HFFc6 (cell line): ENCODE measurements around the gene FOXK2. TPM values are rescaled to one million over a fixed set of nuclear protein-coding genes. Genes with fewer than 3 reads are reported as not detected.

Source experiments
- DNase-seq: peaks from one replicate; pipeline ENCODE4 v3.0.0-alpha.2; 2018
- H3K27ac Mint-ChIP-seq: 2 replicates; pipeline ENCODE4 v1.8.0; 2020; ENCODE audit warnings: mild to moderate bottlenecking, mixed read lengths
- H3K27me3 Mint-ChIP-seq: 2 replicates; pipeline ENCODE4 v1.8.0; 2021; ENCODE audit warnings: mild to moderate bottlenecking, moderate library complexity, mixed read lengths; ENCODE audit not compliant: insufficient read depth
- H3K36me3 Mint-ChIP-seq: 2 replicates; pipeline ENCODE4 v1.8.0; 2021; ENCODE audit warnings: low read depth, mixed read lengths
- H3K4me1 Mint-ChIP-seq: 2 replicates; pipeline ENCODE4 v1.8.0; 2020; ENCODE audit warnings: low read depth, mixed read lengths
- H3K4me3 Mint-ChIP-seq: 2 replicates; pipeline ENCODE4 v1.8.0; 2020; ENCODE audit warnings: mild to moderate bottlenecking, moderate library complexity, mixed read lengths
- H3K9me3 Mint-ChIP-seq: 2 replicates; pipeline ENCODE4 v1.8.0; 2020; ENCODE audit warnings: mild to moderate bottlenecking, mixed read lengths
- CTCF ChIP-seq: fragments of 200-600 bp; sonication (generic); IDR thresholded peaks from 2 replicates; pipeline ENCODE4 v1.5.0; 2021; ENCODE audit warnings: antibody characterized with exemption, mild to moderate bottlenecking
- total RNA-seq, 6 experiments: library from RNA; stranded (reverse); fragmentation: NEBNext Ultra II Directional; extraction: Animal tissue kit (Norgen Biotek cat#: 25700); gene quantifications; 2 replicates in 1 of 6; 3 replicates in 5 of 6; pipeline ENCODE4 v1.2.3, GENCODE V29; 2021

FOXK2 gene
- total RNA-seq, 6 experiments from 2014 or later: 38.6 to 46.3 (median 41.1) TPM

GRCh38 chr17:82519971-82520903, 705 bp downstream of the FOXK2 start:
- no peak for DNase-seq
- Mint-ChIP-seq H3K27ac (peak overlapping the region; percentile 75), H3K4me1 (peaks cover 19% of the 10 kb centered on the region), H3K36me3 (peaks cover 13% of the 10 kb centered on the region; the same call in 1 of the 2 replicates), H3K9me3 (no peaks in the 10 kb centered on the region), H3K27me3 (no peaks in the 10 kb centered on the region), H3K4me3 (peak overlapping the region; percentile 93)
- no peak for TF ChIP-seq CTCF

DNA sequence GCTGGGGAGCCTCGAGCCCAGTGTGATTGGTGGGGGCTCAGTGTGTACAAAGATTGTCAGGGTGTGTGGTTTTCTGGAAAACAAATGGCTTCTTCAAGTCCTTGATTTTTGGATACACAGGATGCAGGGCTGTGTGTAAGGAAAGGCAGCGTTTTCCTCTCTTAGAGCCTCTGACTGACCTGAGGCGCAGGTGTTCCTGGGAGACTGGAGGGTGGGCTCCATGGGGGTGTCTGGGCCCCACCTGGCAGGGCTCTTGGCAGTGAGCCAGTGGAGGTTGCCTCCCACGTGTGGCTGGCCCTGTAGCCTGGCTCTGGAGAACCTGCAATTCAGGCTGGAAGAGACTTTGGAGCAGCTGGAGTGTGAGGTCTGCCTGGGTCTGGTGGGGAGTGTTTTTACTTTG, 5.0 kb downstream of the FOXK2 start:
- peaks cover 41% of the 10 kb centered on the region for H3K4me1 Mint-ChIP-seq
- H3K9me3 Mint-ChIP-seq: no peaks in the 10 kb centered on the region
- peaks cover 13% of the 10 kb centered on the region; the same call in 1 of the 2 replicates for H3K36me3 Mint-ChIP-seq
- no peak for DNase-seq
- H3K27me3 Mint-ChIP-seq: no peaks in the 10 kb centered on the region
- TF ChIP-seq CTCF: no peak
- no peak overlapping the region for H3K4me3 Mint-ChIP-seq
- H3K27ac Mint-ChIP-seq: peak overlapping the region; percentile 32; the same call in 1 of the 2 replicates

- no peak for TF ChIP-seq CTCF
- peaks cover 1% of the 10 kb centered on the region; the same call in 1 of the 2 replicates for H3K27me3 Mint-ChIP-seq
- peaks cover 9% of the 10 kb centered on the region; the same call in 1 of the 2 replicates for H3K36me3 Mint-ChIP-seq
- no peak overlapping the region for H3K4me3 Mint-ChIP-seq
- no peaks in the 10 kb centered on the region for H3K9me3 Mint-ChIP-seq
- H3K27ac Mint-ChIP-seq: peak overlapping the region; percentile 20; the same call in 1 of the 2 replicates
- no peak for DNase-seq
- H3K4me1 Mint-ChIP-seq: peaks cover 50% of the 10 kb centered on the region
These were observed 6.2 kb downstream of the FOXK2 start for GRCh38 chr17:82525712-82526111.

DNA sequence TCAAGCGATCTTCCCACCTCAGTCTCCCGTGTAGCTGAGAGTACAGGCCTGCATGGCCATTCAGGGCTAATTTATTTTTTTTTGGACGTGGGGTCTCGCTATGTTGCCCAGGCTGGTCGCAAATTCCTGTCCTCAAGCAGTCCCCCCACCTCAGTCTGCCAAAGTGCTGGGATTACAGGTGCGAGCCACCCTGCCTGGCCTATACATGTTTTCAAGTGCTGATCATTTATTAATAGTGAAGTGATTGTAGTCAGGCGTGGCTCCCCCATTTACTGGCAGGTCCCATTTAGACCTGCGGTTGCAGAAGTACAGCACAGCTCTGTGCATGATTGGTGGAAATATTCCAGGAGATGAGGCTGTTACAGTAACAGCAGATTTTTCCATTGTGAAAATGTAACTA, 8.4 kb downstream of the FOXK2 start:
- DNase-seq: no peak
- Mint-ChIP-seq H3K27ac (no peak overlapping the region; the same call in 1 of the 2 replicates), H3K4me3 (no peak overlapping the region), H3K9me3 (no peaks in the 10 kb centered on the region), H3K4me1 (peaks cover 46% of the 10 kb centered on the region), H3K27me3 (peaks cover 1% of the 10 kb centered on the region; the same call in 1 of the 2 replicates), H3K36me3 (0 out of 2 replicates have a peak, but pooled peaks cover 3% of the 10 kb centered on the region)
- no peak for TF ChIP-seq CTCF

DNA sequence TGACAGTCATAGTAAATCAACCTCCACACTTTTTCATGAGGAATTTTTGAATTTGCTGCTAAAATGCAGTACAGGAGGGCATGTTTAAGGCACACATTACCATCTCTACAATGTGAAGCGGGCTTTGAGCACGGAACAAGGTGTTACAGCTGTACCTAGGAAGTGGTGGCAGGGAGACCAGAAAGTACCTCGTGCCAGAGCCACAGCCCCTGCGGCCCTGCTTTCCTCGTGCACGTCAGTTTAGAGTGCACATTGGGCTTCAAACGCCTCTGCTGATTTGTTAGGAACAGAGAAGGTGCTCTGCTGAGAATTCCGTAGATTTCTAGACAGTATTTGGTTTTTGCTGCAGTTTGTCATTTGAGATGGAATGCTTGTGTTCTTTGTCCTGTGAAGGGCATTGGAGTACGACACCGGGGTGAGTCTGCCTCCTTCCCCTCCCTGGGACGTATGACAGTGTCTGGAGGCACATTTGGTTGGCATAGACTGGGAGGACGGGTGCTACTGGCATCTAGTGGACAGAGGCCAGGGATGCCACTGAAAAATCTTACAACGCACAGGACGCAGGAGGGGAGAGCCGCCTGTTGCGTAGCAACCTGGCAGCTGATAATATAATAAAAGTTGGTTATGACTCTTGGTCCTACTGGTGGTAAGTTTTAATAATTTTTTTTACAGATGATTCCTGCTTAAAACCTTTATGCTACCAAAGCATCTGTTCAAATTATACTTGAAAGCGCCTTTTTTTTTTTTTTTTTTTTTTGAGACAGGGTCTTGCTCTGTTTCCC, 9.1 kb downstream of the FOXK2 start:
- H3K27me3 Mint-ChIP-seq: peaks cover 1% of the 10 kb centered on the region; the same call in 1 of the 2 replicates
- H3K9me3 Mint-ChIP-seq: no peaks in the 10 kb centered on the region
- H3K4me3 Mint-ChIP-seq: no peak overlapping the region
- peak overlapping the region; percentile 28 for H3K27ac Mint-ChIP-seq
- peak; percentile 53 for DNase-seq
- H3K36me3 Mint-ChIP-seq: no peaks in the 10 kb centered on the region
- peak; percentile 59; the same call in 1 of the 2 replicates for TF ChIP-seq CTCF
- H3K4me1 Mint-ChIP-seq: peaks cover 42% of the 10 kb centered on the region
